Erythroblast (primary cell): ENCODE measurements around the gene MTMR3.

Experiments
- DNase-seq, 2 experiments: peaks; one replicate each; lab custom pipeline; 2025; lab: John Stamatoyannopoulos, UW
- GATA1 ChIP-seq: IDR thresholded peaks from 2 replicates; pipeline ENCODE4 v1.6.1; 2011; ENCODE audit warnings: low read depth, mild to moderate bottlenecking, control low read depth, low read length, moderate library complexity
- POLR2A ChIP-seq: IDR thresholded peaks from 2 replicates; pipeline ENCODE4 v1.6.1; 2011; ENCODE audit warnings: mild to moderate bottlenecking, low read length

Gene MTMR3

DNA sequence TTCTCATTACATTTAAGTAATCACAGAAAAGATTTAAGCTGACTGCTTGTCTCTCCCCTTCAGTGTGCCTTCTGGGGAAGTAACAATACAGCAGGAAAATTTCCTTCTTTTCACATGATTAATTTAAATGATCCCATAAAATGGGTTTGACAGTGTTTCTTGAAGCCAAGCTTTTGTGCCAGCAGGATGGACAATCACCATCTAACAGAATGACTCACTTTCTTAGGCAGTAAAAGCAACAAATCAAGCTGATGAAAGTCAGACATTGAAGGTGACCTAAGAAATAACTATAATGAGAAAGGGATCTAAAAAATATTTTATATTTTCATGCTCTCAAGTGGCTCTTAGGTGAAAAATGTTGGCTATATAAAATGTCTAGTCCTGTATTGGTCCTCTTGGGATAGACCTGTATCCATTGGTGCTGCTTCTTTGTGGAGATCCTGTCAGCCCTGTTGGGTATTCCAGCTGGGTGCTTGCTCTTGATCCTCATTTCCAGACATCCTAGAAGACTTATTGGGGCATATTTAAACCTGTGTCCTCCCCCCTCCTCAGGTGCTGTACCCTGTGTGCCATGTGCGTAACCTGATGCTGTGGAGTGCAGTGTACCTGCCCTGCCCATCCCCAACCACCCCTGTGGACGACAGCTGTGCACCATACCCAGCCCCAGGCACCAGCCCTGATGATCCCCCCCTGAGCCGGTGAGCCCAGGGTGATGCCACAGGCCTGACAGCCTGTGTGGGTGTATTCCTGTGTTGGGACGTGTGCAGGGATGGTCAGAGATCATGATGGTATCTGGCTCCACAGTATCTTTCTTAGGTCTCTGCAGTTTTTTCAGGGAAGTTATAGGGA is 134.6 kb downstream of the MTMR3 start:
- TF ChIP-seq GATA1: no peak
- no peak for TF ChIP-seq POLR2A
- DNase-seq: no peak

DNA sequence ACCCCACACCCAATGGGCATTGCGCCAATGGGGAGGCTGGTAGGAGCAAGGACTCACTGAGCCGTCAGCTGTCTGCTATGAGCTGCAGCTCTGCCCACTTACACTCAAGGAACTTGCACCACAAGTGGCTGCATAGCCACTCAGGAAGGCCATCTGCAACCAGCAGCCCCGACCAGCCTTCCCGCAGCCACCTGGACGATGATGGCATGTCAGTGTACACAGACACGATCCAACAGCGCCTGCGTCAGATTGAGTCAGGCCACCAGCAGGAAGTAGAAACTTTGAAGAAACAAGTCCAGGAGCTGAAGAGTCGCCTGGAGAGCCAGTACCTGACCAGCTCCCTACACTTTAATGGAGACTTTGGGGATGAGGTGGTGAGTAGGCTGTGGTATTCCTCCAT is 137.5 kb downstream of the MTMR3 start:
- no peak for TF ChIP-seq POLR2A
- no peak for TF ChIP-seq GATA1
- no peak for DNase-seq

DNA sequence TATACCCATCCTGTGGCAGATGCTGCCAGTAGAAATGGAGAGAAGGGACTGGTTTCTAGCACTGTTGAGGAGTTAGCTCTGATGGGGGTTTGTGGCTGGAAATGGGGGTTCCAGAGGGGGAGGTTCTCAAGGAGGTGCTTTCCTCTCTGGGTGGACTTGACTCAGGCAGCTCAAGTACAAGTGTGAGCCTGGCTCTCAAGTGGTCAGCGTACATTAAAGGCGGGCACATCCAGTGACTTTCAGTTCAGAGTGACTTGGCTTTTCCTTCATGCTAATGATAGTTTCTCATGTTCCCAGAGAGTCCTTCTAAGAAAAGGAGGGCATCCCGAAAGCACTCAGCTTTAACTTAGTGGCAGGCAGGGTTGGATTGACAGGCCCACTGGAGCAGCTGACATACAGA is 138.4 kb downstream of the MTMR3 start:
- no peak for TF ChIP-seq GATA1
- TF ChIP-seq POLR2A: no peak

DNA sequence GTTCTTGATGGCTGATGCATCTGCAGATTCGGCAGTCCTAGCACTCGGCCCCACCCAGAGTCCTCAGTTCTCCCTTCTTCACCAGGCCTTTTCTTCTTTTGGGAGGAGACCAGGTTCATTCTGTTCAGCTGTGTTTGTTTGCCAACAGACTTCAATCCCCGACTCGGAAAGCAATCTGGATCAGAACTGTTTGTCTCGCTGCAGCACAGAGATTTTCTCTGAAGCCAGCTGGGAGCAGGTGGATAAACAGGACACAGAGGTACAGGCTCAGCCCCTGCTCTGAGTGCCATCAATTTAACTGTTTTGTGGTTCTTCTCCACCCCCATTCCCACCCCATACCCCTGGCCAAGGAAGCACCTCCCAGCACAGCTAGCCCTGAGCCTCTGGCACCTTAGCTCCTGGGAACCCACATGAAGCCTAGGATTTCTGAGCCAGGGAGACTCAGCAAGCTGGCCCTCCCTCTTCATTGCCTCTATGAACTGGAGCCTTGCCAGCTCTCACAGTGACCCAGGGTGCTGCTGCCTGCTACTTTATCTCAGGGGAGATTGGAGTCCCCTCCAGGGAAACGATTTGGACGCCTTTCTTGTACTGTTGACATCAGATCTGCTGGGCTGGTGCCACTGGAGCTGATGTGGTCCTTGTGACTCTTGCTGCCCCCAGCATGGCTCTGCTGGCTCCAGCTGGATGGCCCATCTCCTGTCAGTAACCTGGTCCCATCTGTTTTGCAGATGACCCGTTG is 139.1 kb downstream of the MTMR3 start:
- no peak for TF ChIP-seq GATA1
- no peak for TF ChIP-seq POLR2A

More for the DNA sequence above, 138.4 kb downstream of the MTMR3 start:
- no peak for DNase-seq

DNA sequence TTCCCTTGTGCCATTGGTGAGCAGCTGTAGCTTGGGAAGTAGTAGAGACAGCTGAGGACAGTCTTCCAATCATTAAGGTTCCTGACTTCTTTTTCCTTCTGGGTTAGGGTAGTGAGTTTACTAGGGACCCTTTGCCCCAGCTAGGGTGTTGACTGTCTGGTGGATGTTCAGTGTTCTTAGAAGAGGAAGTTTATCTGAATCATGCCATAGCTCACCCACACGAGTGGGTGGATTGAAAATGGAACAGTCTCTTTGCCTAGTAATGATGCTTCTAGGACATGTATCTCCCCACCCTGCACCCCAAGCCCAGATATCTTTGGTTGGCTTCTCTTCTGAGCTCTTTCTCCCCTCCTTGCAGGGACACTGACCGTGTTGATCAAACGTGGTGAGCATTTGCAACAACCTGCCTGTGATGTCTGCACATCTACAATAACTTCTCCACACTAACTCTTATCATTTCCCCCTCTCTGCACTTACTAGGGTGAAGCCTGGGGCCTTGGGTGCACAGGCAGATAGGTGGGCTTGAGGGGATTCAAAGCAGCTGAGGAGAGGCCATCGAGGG is 140.2 kb downstream of the MTMR3 start:
- TF ChIP-seq POLR2A: no peak
- no peak for TF ChIP-seq GATA1
- DNase-seq: no peak

More for the DNA sequence above, 139.1 kb downstream of the MTMR3 start:
- DNase-seq: peak; percentile 20 to 24

DNA sequence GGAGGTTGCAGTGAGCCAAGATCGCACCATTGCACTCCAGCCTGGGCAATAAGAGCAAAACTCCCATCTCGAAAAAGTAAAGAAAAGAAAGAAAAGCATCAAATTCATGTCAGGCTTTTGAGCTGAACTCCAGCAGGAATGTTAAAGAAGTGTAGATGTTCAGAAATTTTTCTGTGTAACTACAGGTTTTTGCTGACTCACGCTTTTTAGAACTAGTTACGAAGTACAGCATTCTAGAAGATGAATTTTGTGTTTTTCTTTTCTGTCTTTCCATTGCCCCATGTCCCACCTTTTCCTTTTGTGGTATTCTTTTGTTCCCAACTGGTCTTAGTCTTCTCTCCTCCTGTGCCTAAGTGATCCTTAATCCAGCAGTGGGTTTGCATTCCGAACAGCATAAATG is 141.3 kb downstream of the MTMR3 start:
- TF ChIP-seq POLR2A (no peak), GATA1 (no peak)

DNA sequence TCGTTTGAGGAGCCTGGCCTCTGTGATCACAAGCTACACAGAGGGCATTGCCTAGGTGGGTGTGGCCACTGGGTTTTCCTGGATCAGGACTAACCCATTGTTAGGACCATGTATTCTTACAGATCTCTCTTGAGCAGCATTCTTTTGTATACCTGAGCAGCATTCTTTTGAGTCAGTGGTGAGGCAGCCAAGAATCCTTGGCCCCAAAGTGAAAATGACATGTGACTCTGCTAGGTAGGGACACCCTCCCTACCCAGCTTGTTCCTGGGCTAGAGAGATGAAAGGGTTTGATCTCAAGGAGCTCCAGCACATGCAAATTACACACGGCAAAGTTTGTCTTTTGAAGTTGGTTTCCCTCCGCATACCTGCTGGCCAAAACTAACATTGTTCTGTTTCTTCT is 142.2 kb downstream of the MTMR3 start:
- TF ChIP-seq POLR2A (no peak), GATA1 (no peak)
- DNase-seq: no peak

More for the DNA sequence above, 141.3 kb downstream of the MTMR3 start:
- no peak for DNase-seq

DNA sequence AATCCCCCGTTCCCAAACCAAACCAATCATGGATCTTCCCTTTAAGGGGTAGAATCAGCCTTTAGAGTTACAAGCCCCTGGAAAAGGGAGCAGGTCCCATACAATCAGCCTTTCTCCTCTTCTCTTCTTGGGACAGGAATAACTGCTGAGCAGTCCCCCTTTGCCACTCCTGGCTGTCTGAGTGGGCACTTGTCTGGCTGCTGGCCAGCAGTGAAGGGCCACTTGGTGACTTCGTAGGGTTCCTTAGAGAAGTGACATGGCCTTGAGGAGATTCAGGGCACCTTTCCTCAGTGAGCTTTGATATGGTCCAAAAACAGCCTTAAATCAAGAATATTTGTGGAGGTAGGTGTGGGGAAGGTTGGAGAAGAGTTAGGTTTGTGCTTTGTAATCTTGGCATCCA is 143.8 kb downstream of the MTMR3 start:
- DNase-seq: no peak
- TF ChIP-seq GATA1 (no peak), POLR2A (no peak)

DNA sequence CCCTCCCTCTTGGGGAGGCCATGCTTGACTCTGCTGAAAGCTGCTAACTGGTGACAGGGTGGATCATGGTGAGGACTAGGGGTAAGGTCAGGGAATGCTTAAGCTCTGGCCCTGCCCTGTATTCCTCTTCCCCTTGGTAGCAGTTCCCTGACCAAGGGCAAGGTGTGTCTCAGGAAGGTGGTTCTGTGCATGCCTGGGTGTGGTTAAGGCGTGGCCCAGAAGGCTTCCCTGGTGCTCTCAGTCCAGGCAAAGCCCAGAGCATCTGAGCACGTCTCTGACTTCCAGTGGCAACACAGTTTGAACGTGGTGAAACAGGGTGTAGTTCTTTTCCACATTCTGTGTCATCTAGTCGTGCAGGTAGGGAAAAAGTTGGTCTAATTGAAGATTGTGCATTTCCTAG is 144.2 kb downstream of the MTMR3 start:
- no peak for DNase-seq
- TF ChIP-seq POLR2A (no peak), GATA1 (no peak)

DNA sequence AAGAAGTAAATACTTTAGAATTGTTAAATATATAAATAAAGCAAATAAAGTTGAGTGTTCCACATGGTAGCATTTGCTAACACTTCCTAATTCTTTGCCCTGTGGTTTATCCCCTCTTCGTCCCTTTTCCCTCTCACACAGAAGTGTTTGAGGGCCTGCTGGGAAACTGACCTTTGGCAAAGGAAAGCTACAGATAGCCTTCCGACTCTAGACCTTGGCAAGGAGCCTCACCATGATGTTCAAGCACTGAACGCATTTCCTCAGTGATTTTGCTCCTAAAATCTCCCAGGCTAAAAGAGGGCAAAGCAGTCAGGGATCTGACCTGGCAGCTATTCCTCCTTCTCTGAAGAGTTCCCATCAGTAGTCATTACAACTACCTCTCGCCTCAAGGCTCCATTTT is 144.8 kb downstream of the MTMR3 start:
- DNase-seq: no peak
- no peak for TF ChIP-seq GATA1
- TF ChIP-seq POLR2A: no peak

DNA sequence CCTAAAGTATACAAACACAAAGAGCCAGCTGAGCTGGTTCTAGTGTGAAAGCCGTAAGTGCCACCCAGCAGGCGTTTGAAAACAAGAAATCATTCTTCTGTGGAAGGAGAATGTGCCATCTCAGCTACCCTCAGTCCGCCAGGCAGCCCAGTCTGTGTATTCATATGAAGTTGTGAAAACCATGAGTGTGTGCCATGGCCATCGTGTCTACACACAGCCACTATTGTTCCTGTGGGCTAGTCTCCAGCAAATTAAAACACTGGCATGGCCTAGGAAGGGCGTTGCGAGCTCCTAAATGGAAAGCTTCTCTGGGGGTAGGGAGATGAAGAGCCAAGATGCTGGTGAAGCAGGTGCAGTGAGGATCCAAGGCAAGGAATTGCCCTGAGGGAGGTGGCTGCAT is 145.8 kb downstream of the MTMR3 start:
- no peak for DNase-seq
- TF ChIP-seq POLR2A: no peak

DNA sequence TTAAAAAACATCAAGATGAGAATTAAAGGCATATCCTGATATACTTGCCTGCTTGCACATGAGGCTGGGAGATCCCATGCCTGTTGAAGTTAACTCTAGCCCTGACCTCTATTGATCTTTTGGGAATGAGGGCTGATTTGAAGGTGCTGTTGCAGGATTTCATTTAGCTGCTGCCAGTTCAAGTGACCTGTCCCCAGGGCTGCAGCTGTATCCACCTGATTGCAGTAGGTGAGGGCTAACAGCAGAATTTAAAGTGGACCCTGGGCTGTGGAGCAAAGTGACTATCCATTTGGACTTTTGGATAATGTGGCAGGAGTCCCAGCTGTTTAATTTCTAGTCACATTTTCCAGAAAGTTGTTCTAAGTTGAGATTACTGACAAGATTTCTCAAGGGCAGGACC is 146.5 kb downstream of the MTMR3 start:
- TF ChIP-seq POLR2A: no peak
- no peak for TF ChIP-seq GATA1
- DNase-seq: no peak

DNA sequence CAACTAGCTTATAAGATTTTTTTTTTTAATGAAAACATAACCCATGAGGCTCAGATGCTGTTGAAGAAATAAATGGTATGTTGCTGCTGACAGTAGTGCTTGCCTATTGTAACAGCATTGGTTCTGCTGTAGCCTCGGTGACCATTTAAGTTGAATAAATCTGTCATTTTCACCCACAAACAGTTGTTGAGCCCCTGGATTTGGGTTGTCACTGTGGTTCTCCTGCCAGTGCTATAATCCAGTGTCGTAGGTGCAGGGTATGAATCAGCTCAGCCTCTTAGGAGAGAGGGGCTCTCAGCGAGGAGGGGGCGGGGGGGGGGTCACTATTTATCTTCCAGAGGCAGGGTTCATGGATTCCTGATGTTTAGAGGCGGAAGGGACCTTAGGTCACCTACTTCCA is 147.4 kb downstream of the MTMR3 start:
- no peak for TF ChIP-seq GATA1
- no peak for TF ChIP-seq POLR2A

DNA sequence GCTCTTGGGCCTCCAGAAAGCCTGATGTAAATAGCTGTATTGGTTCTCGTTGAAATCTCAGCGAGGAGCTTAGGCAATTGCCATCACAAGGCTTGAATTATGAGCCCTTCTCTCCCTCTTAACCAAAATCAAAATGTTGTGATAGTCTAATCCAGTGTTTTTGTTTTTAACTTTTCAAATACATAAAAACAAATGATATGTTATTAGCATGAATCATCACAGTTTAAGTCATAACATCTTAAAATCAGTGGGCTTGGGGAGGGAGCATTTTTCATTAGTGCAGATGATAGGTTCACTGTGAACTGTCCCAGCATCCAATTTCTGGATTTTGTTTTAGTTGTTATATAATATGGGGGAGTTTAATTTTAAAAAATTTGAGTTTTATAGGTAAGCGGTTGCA is 148.4 kb downstream of the MTMR3 start:
- TF ChIP-seq POLR2A: no peak
- TF ChIP-seq GATA1: no peak
- no peak for DNase-seq

More for the DNA sequence above, 147.4 kb downstream of the MTMR3 start:
- no peak for DNase-seq
